ENCODE measurements around the gene F2. TPM values are rescaled to one million over a fixed set of nuclear protein-coding genes. Genes with fewer than 3 reads are reported as not detected.

F2 gene
- total and polyA plus RNA-seq, 10 donors = 0.03 to 0.33 (median 0.23) TPM; not detected in 7

DNA sequence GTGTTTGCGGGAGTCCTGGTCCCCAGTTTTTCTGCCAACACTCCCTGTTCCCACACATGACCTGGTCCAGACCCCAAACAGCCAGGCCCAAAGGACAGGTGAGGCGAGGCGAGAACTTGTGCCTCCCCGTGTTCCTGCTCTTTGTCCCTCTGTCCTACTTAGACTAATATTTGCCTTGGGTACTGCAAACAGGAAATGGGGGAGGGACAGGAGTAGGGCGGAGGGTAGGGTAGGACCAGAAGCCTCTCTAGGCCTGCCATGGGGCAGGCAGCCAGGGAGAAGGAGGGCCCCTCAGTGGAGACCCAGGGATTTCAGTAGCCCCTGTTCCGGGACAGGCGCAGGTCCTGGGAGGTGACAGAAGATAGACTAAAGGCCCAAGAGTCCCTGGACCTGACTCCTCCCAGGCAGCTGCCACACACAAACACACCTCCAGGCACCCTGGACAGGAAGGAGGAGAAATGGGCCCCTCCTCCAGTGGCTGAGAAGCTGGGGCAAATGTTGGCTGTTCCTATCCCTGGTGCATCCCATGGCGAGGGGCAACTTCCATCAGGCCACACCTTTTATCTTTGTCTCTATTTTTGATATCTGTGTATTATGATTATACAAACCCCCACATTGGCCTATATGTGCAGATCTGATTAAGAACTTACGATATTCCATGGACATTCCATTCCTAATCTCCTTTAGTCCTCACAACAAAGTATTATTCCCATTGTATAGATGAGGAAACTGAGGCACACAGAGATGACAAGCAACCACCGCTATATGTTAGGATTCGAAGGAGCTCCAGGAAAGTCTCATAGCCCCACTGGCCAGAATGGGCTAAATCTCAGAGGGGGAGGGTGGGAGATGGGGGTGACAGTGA is 626 bp upstream of the F2 start:
- Histone ChIP-seq H3K9me3 (no peaks in the 10 kb centered on the region), H3K36me3 (no peaks in the 10 kb centered on the region), H3K27ac (peak overlapping the region in 1 of 8 donors; percentile 23), H3K27me3 (replicated peaks in 1 of 7) (no peaks in the 10 kb centered on the region), H3K4me1 (peaks cover 0 to 6% (median 0%) of the 10 kb centered on the region in 6 donors), H3K4me3 (no peak overlapping the region)
- TF ChIP-seq POLR2AphosphoS5 (IDR thresholded peaks at IDR 0.05) (no peak), POLR2A (IDR thresholded peaks at IDR 0.05) (no peak)
- TF ChIP-seq, protein P1, sequence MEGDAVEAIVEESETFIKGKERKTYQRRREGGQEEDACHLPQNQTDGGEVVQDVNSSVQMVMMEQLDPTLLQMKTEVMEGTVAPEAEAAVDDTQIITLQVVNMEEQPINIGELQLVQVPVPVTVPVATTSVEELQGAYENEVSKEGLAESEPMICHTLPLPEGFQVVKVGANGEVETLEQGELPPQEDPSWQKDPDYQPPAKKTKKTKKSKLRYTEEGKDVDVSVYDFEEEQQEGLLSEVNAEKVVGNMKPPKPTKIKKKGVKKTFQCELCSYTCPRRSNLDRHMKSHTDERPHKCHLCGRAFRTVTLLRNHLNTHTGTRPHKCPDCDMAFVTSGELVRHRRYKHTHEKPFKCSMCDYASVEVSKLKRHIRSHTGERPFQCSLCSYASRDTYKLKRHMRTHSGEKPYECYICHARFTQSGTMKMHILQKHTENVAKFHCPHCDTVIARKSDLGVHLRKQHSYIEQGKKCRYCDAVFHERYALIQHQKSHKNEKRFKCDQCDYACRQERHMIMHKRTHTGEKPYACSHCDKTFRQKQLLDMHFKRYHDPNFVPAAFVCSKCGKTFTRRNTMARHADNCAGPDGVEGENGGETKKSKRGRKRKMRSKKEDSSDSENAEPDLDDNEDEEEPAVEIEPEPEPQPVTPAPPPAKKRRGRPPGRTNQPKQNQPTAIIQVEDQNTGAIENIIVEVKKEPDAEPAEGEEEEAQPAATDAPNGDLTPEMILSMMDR (IDR thresholded peaks at IDR 0.05 in 8 of 11, conservative IDR thresholded peaks at IDR 0.05 in 3 of 11) = no peak
- 81 to 86% (median 84%) methylated on average over 11 of the region's 11 CpGs for WGBS, 5 donors
- DNase-seq = no peak
- intact Hi-C loops (cut with DNase I; ENCODE audit: low total_unique reads) = no loop called here

DNA sequence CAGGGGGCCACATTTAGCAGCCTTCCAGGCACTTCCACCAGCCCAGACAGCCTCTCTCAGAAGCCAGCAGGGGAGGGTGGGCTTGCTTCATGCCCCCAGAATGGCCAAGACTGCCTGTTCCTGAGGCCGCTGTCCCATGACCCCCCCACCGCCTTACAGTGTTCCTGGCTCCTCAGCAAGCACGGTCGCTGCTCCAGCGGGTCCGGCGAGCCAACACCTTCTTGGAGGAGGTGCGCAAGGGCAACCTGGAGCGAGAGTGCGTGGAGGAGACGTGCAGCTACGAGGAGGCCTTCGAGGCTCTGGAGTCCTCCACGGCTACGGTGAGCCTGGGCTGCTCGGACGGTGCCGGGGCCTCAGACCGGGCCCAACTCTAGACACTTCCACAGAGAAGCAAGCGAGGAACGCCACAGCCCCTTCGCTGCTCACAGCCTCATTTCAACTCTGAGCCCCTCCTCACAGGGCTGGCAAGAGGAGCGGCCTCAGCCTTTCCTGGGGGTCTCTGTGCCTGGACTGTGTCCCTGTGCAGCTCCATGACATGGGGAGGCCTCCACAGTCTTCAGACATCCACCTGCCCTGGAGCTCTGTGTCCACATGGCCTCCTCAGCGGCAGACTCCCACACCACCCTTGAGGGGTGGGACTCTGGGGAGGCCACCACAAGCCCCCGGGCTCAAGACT is 668 bp downstream of the F2 start:
- H3K9me3 ChIP-seq = no peaks in the 10 kb centered on the region
- peaks cover 0 to 6% (median 0%) of the 10 kb centered on the region in 6 donors for H3K4me1 ChIP-seq
- TF ChIP-seq, protein P1 (IDR thresholded peaks at IDR 0.05 in 8 of 11, conservative IDR thresholded peaks at IDR 0.05 in 3 of 11) = no peak
- TF ChIP-seq POLR2AphosphoS5 (IDR thresholded peaks at IDR 0.05) = no peak
- TF ChIP-seq POLR2A (IDR thresholded peaks at IDR 0.05) = no peak
- no peaks in the 10 kb centered on the region for H3K27me3 ChIP-seq (replicated peaks in 1 of 7)
- no peak overlapping the region for H3K27ac ChIP-seq
- no peak overlapping the region for H3K4me3 ChIP-seq
- no peaks in the 10 kb centered on the region for H3K36me3 ChIP-seq
- no peak for DNase-seq
- intact Hi-C loops (cut with DNase I; ENCODE audit: low total_unique reads) = no loop called here
- WGBS, 5 donors = 89 to 96% (median 93%) methylated on average over 24 to 25 of the region's 25 CpGs

DNA sequence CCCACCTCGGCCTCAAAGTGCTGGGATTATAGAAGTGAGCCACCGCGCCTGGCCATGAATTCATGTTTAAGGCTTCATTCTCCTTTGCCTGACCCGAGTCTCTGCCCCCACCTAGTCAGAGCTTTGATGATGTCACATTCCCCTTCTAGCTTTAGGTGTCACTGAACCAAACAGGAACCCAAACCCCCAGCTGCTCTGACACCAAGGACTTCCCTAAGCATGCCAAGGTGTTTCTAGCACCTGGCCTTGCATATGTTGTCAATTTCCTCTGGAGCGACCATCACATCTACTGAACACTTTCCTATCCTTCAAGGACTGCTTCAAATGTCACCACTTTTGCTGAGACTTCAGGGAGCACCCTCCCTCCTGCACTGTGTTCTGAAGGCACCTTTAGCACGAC is 2.3 kb downstream of the F2 start:
- no peak overlapping the region for H3K4me3 ChIP-seq
- intact Hi-C loops (cut with DNase I; ENCODE audit: low total_unique reads) = no loop called here
- H3K27me3 ChIP-seq (replicated peaks in 1 of 7) = no peaks in the 10 kb centered on the region
- WGBS, 5 donors = 78 to 87% (median 80%) methylated on average over 6 of the region's 6 CpGs
- no peaks in the 10 kb centered on the region for H3K36me3 ChIP-seq
- H3K27ac ChIP-seq = no peak overlapping the region
- no peaks in the 10 kb centered on the region for H3K9me3 ChIP-seq
- TF ChIP-seq, protein P1 (IDR thresholded peaks at IDR 0.05 in 8 of 11, conservative IDR thresholded peaks at IDR 0.05 in 3 of 11) = no peak
- TF ChIP-seq POLR2AphosphoS5 (IDR thresholded peaks at IDR 0.05) = no peak
- TF ChIP-seq POLR2A (IDR thresholded peaks at IDR 0.05) = no peak
- DNase-seq = peak; percentile 4
- H3K4me1 ChIP-seq = peaks cover 0 to 6% (median 0%) of the 10 kb centered on the region in 6 donors
